ENCODE results near the gene IQGAP3.

GRCh38 chr1:156532374-156532773 lies 40.0 kb downstream of the IQGAP3 start:
- TF ChIP-seq CTCF (IDR thresholded peaks at IDR 0.05) (no peak), EHMT2 (IDR thresholded peaks at IDR 0.05; ENCODE audit: low read depth) (no peak), POLR2A (IDR thresholded peaks at IDR 0.05; ENCODE audit: low read length) (no peak), KDM5A (IDR thresholded peaks at IDR 0.05) (no peak), MYC (IDR thresholded peaks at IDR 0.05; ENCODE audit: borderline replicate concordance, low read length) (no peak)
